ENCODE data around the gene AMZ1.
"Not testable (repeated sequence)": the region's sequence is repeated elsewhere in the genome, so short reads cannot be mapped to it uniquely, and the experiment has no call there.

Gene AMZ1

GRCh38 chr7:2720024-2720423 is 32.0 kb downstream of the AMZ1 start:
- Histone ChIP-seq H3K27me3 (ENCODE audit: insufficient read depth, low read length, poor library complexity) (no peaks in the 10 kb centered on the region), H2AFZ (ENCODE audit: low read depth, low read length) (no peak overlapping the region), H3K4me2 (ENCODE audit: insufficient read depth, low read length) (no peak overlapping the region), H3K4me3 (ENCODE audit: low read depth in 1 of 2, low read length in 2 of 2) (no peak overlapping the region), H3K79me2 (ENCODE audit: insufficient read depth, low read length) (no peaks in the 10 kb centered on the region), H3K36me3 (ENCODE audit: insufficient read depth, low read length) (peaks cover 16% of the 10 kb centered on the region), H4K20me1 (ENCODE audit: insufficient read depth, low read length) (no peaks in the 10 kb centered on the region; the same call in none of the 2 replicates), H3K4me1 (ENCODE audit: insufficient read depth, low read length) (peaks cover 30% of the 10 kb centered on the region), H3K9ac (ENCODE audit: low read depth, low read length) (no peak overlapping the region), H3K9me3 (ENCODE audit: insufficient read depth, low read length, severe bottlenecking) (no peaks in the 10 kb centered on the region), H3K27ac (ENCODE audit: low read length) (no peak overlapping the region)
- ATAC-seq (ENCODE audit: insufficient read depth, low read depth) (no peak), DNase-seq (no peak)
- TF ChIP-seq EZH2 (IDR thresholded peaks at IDR 0.05; ENCODE audit: borderline replicate concordance, low read depth, low read length, severe bottlenecking) = no peak

- Histone ChIP-seq H3K4me3 (ENCODE audit: low read depth in 1 of 2, low read length in 2 of 2) (no peak overlapping the region), H3K27me3 (ENCODE audit: insufficient read depth, low read length, poor library complexity) (no peaks in the 10 kb centered on the region), H3K4me1 (ENCODE audit: insufficient read depth, low read length) (peaks cover 14% of the 10 kb centered on the region), H3K9me3 (ENCODE audit: insufficient read depth, low read length, severe bottlenecking) (no peaks in the 10 kb centered on the region), H4K20me1 (ENCODE audit: insufficient read depth, low read length) (no peaks in the 10 kb centered on the region; the same call in none of the 2 replicates), H3K27ac (ENCODE audit: low read length) (0 out of 2 replicates have a peak overlapping the region, but pooled peaks have one; percentile 26), H3K4me2 (ENCODE audit: insufficient read depth, low read length) (no peak overlapping the region), H3K79me2 (ENCODE audit: insufficient read depth, low read length) (no peaks in the 10 kb centered on the region), H3K36me3 (ENCODE audit: insufficient read depth, low read length) (peaks cover 26% of the 10 kb centered on the region), H2AFZ (ENCODE audit: low read depth, low read length) (no peak overlapping the region), H3K9ac (ENCODE audit: low read depth, low read length) (no peak overlapping the region)
- DNase-seq = no peak
- no peak for ATAC-seq (ENCODE audit: insufficient read depth, low read depth)
- TF ChIP-seq CTCF (IDR thresholded peaks at IDR 0.05; ENCODE audit: borderline replicate concordance, extremely low read depth, low read length, poor library complexity, severe bottlenecking) (no peak), EZH2 (IDR thresholded peaks at IDR 0.05; ENCODE audit: borderline replicate concordance, low read depth, low read length, severe bottlenecking) (no peak)
These were observed 33.8 kb downstream of the AMZ1 start for GRCh38 chr7:2721842-2722241.

- Histone ChIP-seq H3K4me2 (ENCODE audit: insufficient read depth, low read length) (no peak overlapping the region), H3K27ac (ENCODE audit: low read length) (no peak overlapping the region), H2AFZ (ENCODE audit: low read depth, low read length) (no peak overlapping the region), H3K27me3 (ENCODE audit: insufficient read depth, low read length, poor library complexity) (no peaks in the 10 kb centered on the region), H3K9me3 (ENCODE audit: insufficient read depth, low read length, severe bottlenecking) (no peaks in the 10 kb centered on the region), H3K9ac (ENCODE audit: low read depth, low read length) (no peak overlapping the region), H3K4me3 (ENCODE audit: low read depth in 1 of 2, low read length in 2 of 2) (no peak overlapping the region), H4K20me1 (ENCODE audit: insufficient read depth, low read length) (no peaks in the 10 kb centered on the region; the same call in 1 of the 2 replicates), H3K36me3 (ENCODE audit: insufficient read depth, low read length) (peaks cover 29% of the 10 kb centered on the region), H3K4me1 (ENCODE audit: insufficient read depth, low read length) (peaks cover 12% of the 10 kb centered on the region), H3K79me2 (ENCODE audit: insufficient read depth, low read length) (no peaks in the 10 kb centered on the region)
- DNase-seq (no peak), ATAC-seq (ENCODE audit: insufficient read depth, low read depth) (no peak)
- TF ChIP-seq EZH2 (IDR thresholded peaks at IDR 0.05; ENCODE audit: borderline replicate concordance, low read depth, low read length, severe bottlenecking) = no peak
- no peak for TF ChIP-seq CTCF (IDR thresholded peaks at IDR 0.05; ENCODE audit: borderline replicate concordance, extremely low read depth, low read length, poor library complexity, severe bottlenecking)
These were observed 34.6 kb downstream of the AMZ1 start for GRCh38 chr7:2722591-2722990.

- no peaks in the 10 kb centered on the region for H3K27me3 ChIP-seq (ENCODE audit: insufficient read depth, low read length, poor library complexity)
- no peaks in the 10 kb centered on the region; the same call in 1 of the 2 replicates for H4K20me1 ChIP-seq (ENCODE audit: insufficient read depth, low read length)
- no peaks in the 10 kb centered on the region for H3K79me2 ChIP-seq (ENCODE audit: insufficient read depth, low read length)
- TF ChIP-seq EZH2 (IDR thresholded peaks at IDR 0.05; ENCODE audit: borderline replicate concordance, low read depth, low read length, severe bottlenecking) (no peak), CTCF (IDR thresholded peaks at IDR 0.05; ENCODE audit: borderline replicate concordance, extremely low read depth, low read length, poor library complexity, severe bottlenecking) (no peak)
- H3K4me2 ChIP-seq (ENCODE audit: insufficient read depth, low read length) = no peak overlapping the region
- H3K9me3 ChIP-seq (ENCODE audit: insufficient read depth, low read length, severe bottlenecking) = no peaks in the 10 kb centered on the region
- ATAC-seq (ENCODE audit: insufficient read depth, low read depth) (peak; percentile 37; the same call in 1 of the 3 replicates), DNase-seq (no peak)
- H3K4me1 ChIP-seq (ENCODE audit: insufficient read depth, low read length) = peaks cover 12% of the 10 kb centered on the region
- no peak overlapping the region for H3K9ac ChIP-seq (ENCODE audit: low read depth, low read length)
- peak overlapping the region; percentile 64 for H3K27ac ChIP-seq (ENCODE audit: low read length)
- no peak overlapping the region for H2AFZ ChIP-seq (ENCODE audit: low read depth, low read length)
- H3K36me3 ChIP-seq (ENCODE audit: insufficient read depth, low read length) = peaks cover 25% of the 10 kb centered on the region
- no peak overlapping the region for H3K4me3 ChIP-seq (ENCODE audit: low read depth in 1 of 2, low read length in 2 of 2)
These were observed 35.3 kb downstream of the AMZ1 start for GRCh38 chr7:2723138-2723850.

- H2AFZ ChIP-seq (ENCODE audit: low read depth, low read length); ATAC-seq (ENCODE audit: insufficient read depth, low read depth); H3K4me3 ChIP-seq (ENCODE audit: low read depth in 1 of 2, low read length in 2 of 2); H3K79me2 ChIP-seq (ENCODE audit: insufficient read depth, low read length); H3K27ac ChIP-seq (ENCODE audit: low read length); H3K9ac ChIP-seq (ENCODE audit: low read depth, low read length); H3K4me2 ChIP-seq (ENCODE audit: insufficient read depth, low read length); H3K27me3 ChIP-seq (ENCODE audit: insufficient read depth, low read length, poor library complexity); H4K20me1 ChIP-seq (ENCODE audit: insufficient read depth, low read length); H3K9me3 ChIP-seq (ENCODE audit: insufficient read depth, low read length, severe bottlenecking); DNase-seq: not testable (repeated sequence)
- H3K4me1 ChIP-seq (ENCODE audit: insufficient read depth, low read length) = peaks cover 12% of the 10 kb centered on the region
- peaks cover 21% of the 10 kb centered on the region for H3K36me3 ChIP-seq (ENCODE audit: insufficient read depth, low read length)
These were observed 36.0 kb downstream of the AMZ1 start for GRCh38 chr7:2724036-2724435.
